ENCODE measurements around the gene ZBTB40. TPM values are rescaled to one million over a fixed set of nuclear protein-coding genes. Genes with fewer than 3 reads are reported as not detected.

ZBTB40 gene
- polyA plus RNA-seq, 1 donor, result 13.7 TPM

GRCh38 chr1:22535399-22535798 lies 83.7 kb downstream of the ZBTB40 start:
- no peak for DNase-seq

- no peak for DNase-seq
Measured at GRCh38 chr1:22536506-22536905, 84.9 kb downstream of the ZBTB40 start.

GRCh38 chr1:22537441-22538139 lies 85.9 kb downstream of the ZBTB40 start:
- no peak for DNase-seq

GRCh38 chr1:22539510-22540118 lies 88.0 kb downstream of the ZBTB40 start:
- no peak for DNase-seq

GRCh38 chr1:22540337-22540736 lies 88.7 kb downstream of the ZBTB40 start:
- no peak for DNase-seq

- DNase-seq, result no peak
Measured at GRCh38 chr1:22542886-22543285, 91.2 kb downstream of the ZBTB40 start.

- DNase-seq, result no peak
Measured at GRCh38 chr1:22543679-22544078, 92.0 kb downstream of the ZBTB40 start.

GRCh38 chr1:22544606-22545005 lies 93.0 kb downstream of the ZBTB40 start:
- DNase-seq, result no peak

- no peak for DNase-seq
Measured at GRCh38 chr1:22545141-22545540, 93.5 kb downstream of the ZBTB40 start.

- no peak for DNase-seq
Measured at GRCh38 chr1:22547186-22547817, 95.7 kb downstream of the ZBTB40 start.

- DNase-seq, result no peak
Measured at GRCh38 chr1:22547818-22548462, 96.3 kb downstream of the ZBTB40 start.

GRCh38 chr1:22550021-22550420 lies 98.4 kb downstream of the ZBTB40 start:
- DNase-seq, result no peak

GRCh38 chr1:22551591-22551990 lies 99.9 kb downstream of the ZBTB40 start:
- no peak for DNase-seq

- no peak for DNase-seq
Measured at GRCh38 chr1:22552021-22552420, 100.4 kb downstream of the ZBTB40 start.

GRCh38 chr1:22553104-22553880 lies 101.6 kb downstream of the ZBTB40 start:
- no peak for DNase-seq

GRCh38 chr1:22553991-22554522 lies 102.4 kb downstream of the ZBTB40 start:
- DNase-seq, result no peak

GRCh38 chr1:22555371-22555656 lies 103.7 kb downstream of the ZBTB40 start:
- no peak for DNase-seq

- DNase-seq, result no peak
Measured at GRCh38 chr1:22556391-22557104, 104.9 kb downstream of the ZBTB40 start.

GRCh38 chr1:22557341-22557950 lies 105.8 kb downstream of the ZBTB40 start:
- no peak for DNase-seq

GRCh38 chr1:22562584-22563583 lies 111.2 kb downstream of the ZBTB40 start, which contains the start of gene EPHA8:
TSS of gene EPHA8 (plus strand) at chr1:22563489. CDS start at chr1:22563636, 147 bp downstream.
- DNase-seq, result no peak
